ENCODE results near the gene RAB11FIP3. TPM values are rescaled to one million over a fixed set of nuclear protein-coding genes. Genes with fewer than 3 reads are reported as not detected.

The RAB11FIP3 gene
- total and polyA plus RNA-seq, 9 donors: 18.0 to 58.1 (median 38.1) TPM

DNA sequence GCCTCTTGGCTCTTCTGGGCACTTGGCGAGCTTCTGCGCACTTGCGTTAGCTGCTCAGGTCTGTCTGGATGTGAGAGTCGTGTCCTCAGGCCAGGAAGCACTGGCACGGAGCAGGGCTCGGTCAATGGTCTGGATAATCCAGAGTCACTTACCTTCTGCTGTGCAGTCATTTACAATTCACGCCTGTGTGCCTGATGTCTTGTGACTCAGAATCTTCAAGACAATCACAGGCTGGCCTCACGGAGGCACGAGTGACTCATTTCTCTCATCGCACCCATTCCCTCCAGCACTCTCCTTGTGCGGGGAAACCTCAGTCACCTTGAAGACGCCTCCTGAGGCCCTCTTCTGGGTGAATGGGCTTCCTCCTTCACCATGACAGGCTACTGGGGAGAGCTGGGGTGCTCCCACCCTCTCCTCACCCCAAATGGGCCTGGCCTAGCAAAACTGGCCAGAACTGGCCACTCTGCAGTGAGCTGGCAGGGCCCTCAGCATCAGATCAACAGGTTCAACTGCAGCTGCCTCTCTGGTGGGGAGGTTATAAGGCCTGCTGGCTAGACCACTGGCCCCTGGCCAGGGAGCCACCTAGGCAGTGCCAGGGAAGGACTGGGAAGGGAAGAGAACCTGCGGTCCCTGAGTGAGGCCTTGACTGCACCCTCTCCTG lies 100.2 kb downstream of the RAB11FIP3 start:
- Histone ChIP-seq H3K36me3 (no peaks in the 10 kb centered on the region), H3K27ac (peak overlapping the region in 1 of 2 donors; percentile 100), H3K4me3 (no peak overlapping the region), H3K9me3 (no peaks in the 10 kb centered on the region), H3K4me1 (ENCODE audit: insufficient read depth) (peaks cover 20% of the 10 kb centered on the region), H3K27me3 (no peaks in the 10 kb centered on the region)
- TF ChIP-seq, protein P1, sequence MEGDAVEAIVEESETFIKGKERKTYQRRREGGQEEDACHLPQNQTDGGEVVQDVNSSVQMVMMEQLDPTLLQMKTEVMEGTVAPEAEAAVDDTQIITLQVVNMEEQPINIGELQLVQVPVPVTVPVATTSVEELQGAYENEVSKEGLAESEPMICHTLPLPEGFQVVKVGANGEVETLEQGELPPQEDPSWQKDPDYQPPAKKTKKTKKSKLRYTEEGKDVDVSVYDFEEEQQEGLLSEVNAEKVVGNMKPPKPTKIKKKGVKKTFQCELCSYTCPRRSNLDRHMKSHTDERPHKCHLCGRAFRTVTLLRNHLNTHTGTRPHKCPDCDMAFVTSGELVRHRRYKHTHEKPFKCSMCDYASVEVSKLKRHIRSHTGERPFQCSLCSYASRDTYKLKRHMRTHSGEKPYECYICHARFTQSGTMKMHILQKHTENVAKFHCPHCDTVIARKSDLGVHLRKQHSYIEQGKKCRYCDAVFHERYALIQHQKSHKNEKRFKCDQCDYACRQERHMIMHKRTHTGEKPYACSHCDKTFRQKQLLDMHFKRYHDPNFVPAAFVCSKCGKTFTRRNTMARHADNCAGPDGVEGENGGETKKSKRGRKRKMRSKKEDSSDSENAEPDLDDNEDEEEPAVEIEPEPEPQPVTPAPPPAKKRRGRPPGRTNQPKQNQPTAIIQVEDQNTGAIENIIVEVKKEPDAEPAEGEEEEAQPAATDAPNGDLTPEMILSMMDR (IDR thresholded peaks at IDR 0.05): no peak
- TF ChIP-seq EP300 (IDR thresholded peaks at IDR 0.05) (no peak), POLR2A (IDR thresholded peaks at IDR 0.05) (no peak)
- peak in 4 of 5 donors; percentile 34 to 63 (median 58) for DNase-seq
- intact Hi-C loops (cut with DNase I): loop anchor here in 1 of 4 donors (10.0 kb wide), 1 partner anchor 1159 kb away; no protein-coding TSS in a partner anchor
- 77 to 79% (median 78%) methylated on average over 13 of the region's 13 CpGs for WGBS, 3 donors

DNA sequence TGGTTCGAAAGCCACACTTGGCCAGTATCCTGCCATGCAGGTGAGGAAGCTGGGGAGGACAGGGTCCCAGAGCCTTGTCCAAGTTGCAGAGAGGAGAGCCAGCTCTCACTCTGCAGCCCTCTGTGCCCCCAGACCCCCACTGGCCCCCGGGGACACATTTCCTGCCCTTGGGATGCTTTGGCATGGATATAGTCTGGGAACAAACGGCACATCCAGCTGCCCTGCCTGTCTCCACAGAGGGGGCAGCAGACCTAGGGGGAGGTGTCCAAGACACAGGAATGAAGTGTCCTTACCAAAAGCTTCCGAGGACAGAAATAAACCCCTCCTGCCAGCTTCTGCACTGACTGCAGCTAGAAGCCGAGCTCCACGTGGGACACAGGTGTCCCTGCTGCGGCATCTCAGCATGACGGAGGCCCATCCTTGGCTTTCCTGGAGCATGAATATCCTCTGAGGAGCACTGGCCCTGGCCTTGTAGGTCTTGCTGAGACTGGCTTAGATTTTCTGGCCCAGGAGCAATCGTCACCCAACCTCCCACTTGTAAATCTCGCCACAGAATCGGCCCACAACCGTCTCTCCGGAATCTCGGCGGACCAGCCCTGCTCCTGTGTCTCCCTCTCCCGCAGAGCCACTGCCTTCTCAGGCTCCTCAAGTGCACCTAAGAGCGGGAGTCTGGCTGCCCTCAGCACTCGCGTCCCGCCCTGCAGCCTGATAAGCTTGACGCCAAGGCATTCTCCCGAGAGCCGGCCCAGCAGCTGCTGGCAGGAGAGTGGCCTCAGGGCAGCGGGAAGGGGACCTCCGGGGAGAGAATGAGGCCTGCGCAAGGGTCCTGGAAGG lies 100.9 kb downstream of the RAB11FIP3 start:
- Histone ChIP-seq H3K27me3 (no peaks in the 10 kb centered on the region), H3K4me3 (peak overlapping the region; percentile 59), H3K36me3 (no peaks in the 10 kb centered on the region), H3K27ac (peak overlapping the region; percentile 92 to 100), H3K4me1 (ENCODE audit: insufficient read depth) (peaks cover 20% of the 10 kb centered on the region), H3K9me3 (no peaks in the 10 kb centered on the region)
- WGBS, 3 donors: 4 to 7% (median 7%) methylated on average over 25 to 26 of the region's 26 CpGs
- intact Hi-C loops (cut with DNase I): loop anchor here in 2 of 4 donors (1.0 to 10.0 kb wide), 2 partner anchors 100 to 1158 kb away; no protein-coding TSS in a partner anchor
- TF ChIP-seq, protein P1 (IDR thresholded peaks at IDR 0.05): no peak
- TF ChIP-seq EP300 (IDR thresholded peaks at IDR 0.05): no peak
- no peak for TF ChIP-seq POLR2A (IDR thresholded peaks at IDR 0.05)
- DNase-seq: peak; percentile 54 to 77 (median 62)

DNA sequence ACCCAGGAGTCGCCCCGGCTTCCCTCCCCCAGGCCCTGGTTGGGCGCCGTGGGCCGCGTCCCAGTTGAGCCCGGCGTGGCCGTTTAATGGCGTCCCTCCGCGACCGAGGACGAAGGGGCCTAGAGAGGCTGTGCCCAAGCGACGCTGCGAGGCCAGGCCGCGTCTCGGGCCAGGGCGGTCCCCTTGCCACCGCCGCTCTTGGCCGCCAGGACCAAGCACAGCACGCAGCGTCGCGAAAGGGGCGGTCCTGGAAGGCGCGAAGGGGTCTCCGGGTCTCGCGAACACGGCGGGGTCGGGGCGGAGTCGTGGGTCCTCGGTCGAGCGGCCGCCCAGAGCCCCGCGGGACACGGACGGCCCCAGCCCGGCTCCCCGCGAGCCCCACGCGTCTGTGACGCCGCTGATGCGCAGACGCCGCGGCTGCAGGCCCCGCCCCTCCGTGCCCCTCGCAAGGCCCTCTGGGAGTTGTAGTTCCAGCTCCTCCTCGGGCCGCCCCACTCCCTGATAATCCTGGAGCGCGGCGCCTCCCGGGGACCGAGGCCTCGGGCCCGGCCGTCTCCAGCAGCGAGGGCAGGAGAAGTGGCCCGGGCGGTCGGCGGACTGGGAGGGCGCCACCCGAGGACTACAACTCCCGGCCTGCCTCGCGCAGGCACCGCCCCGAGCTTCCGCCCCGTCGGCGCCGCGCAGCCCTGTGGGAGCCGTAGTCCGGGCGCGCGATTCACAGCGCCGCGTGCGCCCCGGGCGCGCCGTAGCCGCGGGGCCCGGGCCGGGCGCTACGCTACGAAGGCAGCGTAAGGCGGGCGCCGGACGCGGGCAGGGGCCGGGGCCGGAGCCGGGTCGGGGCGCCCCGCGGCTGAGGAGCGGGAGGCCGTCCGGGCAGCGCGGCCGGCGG lies 101.8 kb downstream of the RAB11FIP3 start, which contains the start of gene CAPN15:
Gene CAPN15 (plus strand): TSS at position 698 of the 889 bp plus-strand sequence. CDS start 19,127 bp downstream, outside the sequence.
- Histone ChIP-seq H3K27me3 (no peaks in the 10 kb centered on the region), H3K36me3 (no peaks in the 10 kb centered on the region), H3K4me3 (peak within 1 kb of the TSS; percentile 59), H3K27ac (peak within 1 kb of the TSS; percentile 92 to 100), H3K4me1 (ENCODE audit: insufficient read depth) (peaks cover 20% of the 10 kb centered on the region), H3K9me3 (no peaks in the 10 kb centered on the region)
- 0 to 1% (median 0%) methylated on average over 82 to 129 of the region's 129 CpGs for WGBS, 3 donors
- peak; percentile 95 for TF ChIP-seq POLR2A (IDR thresholded peaks at IDR 0.05)
- TF ChIP-seq, protein P1 (IDR thresholded peaks at IDR 0.05): peak in 1 of 3 donors; percentile 76
- TF ChIP-seq EP300 (IDR thresholded peaks at IDR 0.05): no peak
- intact Hi-C loops (cut with DNase I): loop anchor here in 2 of 4 donors (1.0 to 10.0 kb wide), 2 partner anchors 101 to 1158 kb away; no protein-coding TSS in a partner anchor
- peak; percentile 89 to 93 (median 91) for DNase-seq

Data from ovary (tissue), 9 donors.